ENCODE data around the gene POU1F1.
"Not testable (repeated sequence)": the region's sequence is repeated elsewhere in the genome, so short reads cannot be mapped to it uniquely, and the experiment has no call there.

Gene POU1F1

GRCh38 chr3:87248831-87249230 is 27.6 kb downstream of the POU1F1 start:
- DNase-seq = no peak

GRCh38 chr3:87248231-87248630 is 28.2 kb downstream of the POU1F1 start:
- not testable (repeated sequence) for DNase-seq

- no peak for DNase-seq
Observed at GRCh38 chr3:87247430-87247773, 29.0 kb downstream of the POU1F1 start.

GRCh38 chr3:87246662-87247429 is 29.5 kb downstream of the POU1F1 start:
- DNase-seq = no peak

- DNase-seq = no peak
Observed at GRCh38 chr3:87236093-87236492, 40.3 kb downstream of the POU1F1 start.

- DNase-seq = no peak
Observed at GRCh38 chr3:87233805-87234204, 42.6 kb downstream of the POU1F1 start.

- no peak for DNase-seq
Observed at GRCh38 chr3:87229113-87229512, 47.3 kb downstream of the POU1F1 start.

- DNase-seq = no peak
Observed at GRCh38 chr3:87228316-87228715, 48.1 kb downstream of the POU1F1 start.

GRCh38 chr3:87227835-87228144 is 48.6 kb downstream of the POU1F1 start:
- DNase-seq = no peak

- DNase-seq = peak; percentile 54
Observed at GRCh38 chr3:87227104-87227834, 49.1 kb downstream of the POU1F1 start, which contains the start of gene CHMP2B. Gene CHMP2B (plus strand): TSS chr3:87227309. CDS start chr3:87227523, 214 bp downstream.

- peak; percentile 0 for DNase-seq
Observed at GRCh38 chr3:87225659-87226058, 50.7 kb downstream of the POU1F1 start.

- no peak for DNase-seq
Observed at GRCh38 chr3:87219611-87220010, 56.8 kb downstream of the POU1F1 start.

- DNase-seq = no peak
Observed at GRCh38 chr3:87218560-87218959, 57.8 kb downstream of the POU1F1 start.

Measured in NCI-H1694 treated with DMSO at 0.1 percent for 48 hours (cell line).